Glomerular endothelial cell (primary cell): ENCODE measurements around the gene ADORA1. TPM values are rescaled to one million over a fixed set of nuclear protein-coding genes. Genes with fewer than 3 reads are reported as not detected.

Source experiments
- DNase-seq: peaks from one replicate; pipeline ENCODE4 v3.0.0-alpha.2; 2011; ENCODE audit warnings: low read depth, low spot score; ENCODE audit errors: extremely low read depth
- total RNA-seq: library from RNA; depleted of rRNA; stranded (reverse); fragments of >200 nt; gene quantifications from 2 replicates; pipeline ENCODE4 v1.2.3, GENCODE V29; 2015

The ADORA1 gene
- total RNA-seq, 1 donor from 2014 or later, result not detected

DNA sequence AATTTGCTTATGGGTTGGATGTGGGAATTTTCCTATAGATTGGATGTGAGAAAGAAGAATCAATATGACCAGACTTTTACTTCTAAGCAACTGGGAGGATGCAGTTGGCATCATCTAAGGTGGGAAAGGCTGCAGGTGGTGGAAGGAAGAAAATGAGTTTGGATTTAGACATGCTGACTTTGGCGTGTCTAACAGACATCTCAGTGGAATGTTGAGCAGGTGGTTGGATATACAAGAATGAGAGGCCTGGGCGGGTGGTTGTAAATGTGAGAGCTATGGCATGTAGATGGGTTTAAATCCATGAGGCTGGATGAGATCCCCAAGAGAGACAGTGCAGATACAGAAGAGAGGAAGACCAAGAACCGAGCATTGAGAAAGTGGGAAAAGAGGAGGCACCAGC, 10.5 kb downstream of the ADORA1 start:
- DNase-seq, result no peak

GRCh38 chr1:203139976-203140475, 12.5 kb downstream of the ADORA1 start:
- DNase-seq, result no peak

GRCh38 chr1:203140743-203141520, 13.4 kb downstream of the ADORA1 start:
- no peak for DNase-seq

GRCh38 chr1:203142124-203142523, 14.6 kb downstream of the ADORA1 start:
- DNase-seq, result no peak

GRCh38 chr1:203142684-203143408, 15.3 kb downstream of the ADORA1 start:
- no peak for DNase-seq

DNA sequence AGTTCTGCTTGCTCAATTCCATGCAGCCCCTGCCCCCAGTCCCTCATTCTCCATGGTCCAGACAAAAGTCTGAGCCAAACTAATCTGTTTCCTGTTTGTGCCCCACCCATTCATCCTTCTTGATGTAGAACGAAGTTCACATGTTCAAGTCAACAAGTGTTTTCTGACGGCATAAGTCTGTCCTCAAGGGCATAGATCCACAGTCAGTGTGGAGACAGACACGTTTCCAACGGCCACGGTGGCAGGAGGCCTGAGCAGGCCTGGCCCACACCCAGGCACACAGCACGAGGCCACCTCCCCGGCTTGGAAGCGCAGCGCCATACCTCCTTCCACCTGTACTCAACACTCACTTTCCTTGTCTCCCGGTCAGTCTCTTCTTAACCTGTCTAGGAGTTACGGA, 16.1 kb downstream of the ADORA1 start:
- no peak for DNase-seq

DNA sequence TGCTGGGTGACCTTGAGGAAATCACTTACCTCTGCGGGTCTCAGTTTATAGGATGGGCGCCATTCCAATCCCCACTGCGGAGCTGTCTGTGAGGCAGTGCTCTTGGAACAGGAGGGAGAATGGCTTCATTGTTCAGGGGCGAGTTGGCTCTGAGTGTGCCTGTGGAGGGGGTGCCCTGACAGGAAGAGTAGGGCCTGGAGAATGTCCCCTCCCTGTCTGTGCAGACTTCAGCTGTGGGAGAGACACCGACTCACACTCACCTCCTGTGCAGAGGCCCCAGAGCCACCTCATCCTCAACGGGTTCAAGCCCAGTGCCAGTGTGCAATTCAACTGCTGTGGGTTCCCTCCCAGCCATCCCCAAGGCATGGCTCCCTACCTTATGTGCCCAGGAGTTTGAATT, 17.1 kb downstream of the ADORA1 start:
- DNase-seq, result no peak

DNA sequence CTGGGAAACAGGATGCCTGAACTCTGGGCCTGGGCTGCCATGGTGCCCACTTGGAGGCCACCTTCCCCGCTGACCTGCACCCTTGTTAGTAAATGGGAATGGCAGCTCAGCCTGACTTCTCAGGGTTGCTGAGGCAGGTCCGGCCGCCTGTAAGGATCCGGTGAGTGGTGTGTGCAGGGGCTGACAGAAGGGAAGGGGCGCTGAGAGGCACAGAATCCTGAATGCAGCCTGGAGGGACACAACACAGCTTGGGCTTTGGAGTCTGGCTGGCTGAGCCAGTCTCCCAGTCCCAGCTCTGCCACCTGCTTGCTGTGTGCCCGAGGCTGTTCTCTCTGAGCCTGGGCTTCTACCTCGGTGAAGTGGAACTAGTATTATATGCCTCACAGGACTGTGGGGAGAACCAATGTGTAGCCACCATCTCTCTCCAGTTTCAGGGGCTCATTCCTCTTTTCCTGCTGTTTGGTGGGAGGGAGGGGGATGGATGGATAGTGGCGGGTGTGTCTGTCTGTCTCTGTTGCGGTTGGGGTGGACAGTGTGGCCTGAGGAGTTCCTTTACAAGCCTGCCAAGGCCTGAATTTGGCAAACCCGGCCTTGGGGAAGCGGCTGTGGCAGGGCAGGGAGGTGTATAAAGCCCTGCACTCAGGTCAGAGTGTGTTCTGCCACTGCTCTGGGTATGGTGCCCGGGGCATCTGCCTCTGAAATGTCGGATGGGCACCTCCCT, 18.0 kb downstream of the ADORA1 start:
- no peak for DNase-seq

- DNase-seq, result no peak
Measured at GRCh38 chr1:203146042-203146369, 18.5 kb downstream of the ADORA1 start.

- DNase-seq, result no peak
Measured at GRCh38 chr1:203146537-203146936, 19.0 kb downstream of the ADORA1 start.

- no peak for DNase-seq
Measured at GRCh38 chr1:203147376-203147775, 19.9 kb downstream of the ADORA1 start.

- DNase-seq, result no peak
Measured at GRCh38 chr1:203148127-203148526, 20.6 kb downstream of the ADORA1 start.

DNA sequence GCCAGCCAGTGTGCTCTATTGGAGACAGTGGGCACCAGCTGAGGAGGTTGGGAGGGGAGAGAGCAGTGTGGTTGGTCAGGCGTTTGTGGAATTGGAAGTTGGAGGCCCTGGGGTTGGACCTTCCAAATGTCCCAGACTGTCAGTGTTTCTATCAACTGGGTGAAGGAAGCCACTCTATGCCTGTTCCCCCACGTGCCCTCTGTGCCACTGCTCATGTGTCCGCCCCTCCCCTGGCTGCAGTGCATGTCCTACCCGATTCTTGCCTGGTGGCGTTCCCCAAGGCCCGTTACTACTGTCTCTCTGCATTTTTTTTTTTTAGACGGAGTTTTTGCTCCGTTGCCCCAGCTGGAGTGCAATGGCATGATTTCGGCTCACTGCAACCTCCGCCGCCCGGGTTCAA, 21.1 kb downstream of the ADORA1 start:
- DNase-seq, result no peak

DNA sequence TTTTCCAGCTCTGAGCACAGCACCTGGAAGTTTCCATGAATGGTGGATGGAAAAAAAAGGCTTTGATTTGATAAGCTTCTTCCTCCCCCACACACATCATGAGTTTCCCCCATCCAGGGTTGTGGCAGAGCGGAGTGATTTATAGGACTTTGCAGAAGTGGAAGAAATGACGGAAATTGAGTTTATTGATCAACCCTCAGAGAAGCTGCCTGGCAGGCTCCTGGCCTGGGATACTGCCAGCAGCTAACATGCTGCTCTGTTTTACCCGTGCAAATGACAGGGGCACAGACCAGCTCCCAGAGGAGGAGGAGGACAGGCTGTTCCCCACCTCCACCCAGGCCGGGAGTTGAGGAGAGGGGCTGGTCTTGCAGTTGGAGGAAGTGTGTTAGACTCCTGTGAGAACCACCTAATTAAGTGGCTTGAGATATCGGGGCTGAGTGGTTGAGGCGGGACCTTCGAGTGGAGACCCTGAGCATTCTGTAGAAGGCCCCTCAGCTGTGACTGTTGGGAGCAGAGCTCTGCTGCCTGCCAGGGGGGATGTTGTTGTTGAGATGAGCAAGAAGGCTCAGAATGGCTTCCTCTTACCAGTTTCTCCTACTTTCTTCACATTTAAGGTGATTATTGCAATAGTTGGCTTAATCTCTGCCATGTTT, 21.8 kb downstream of the ADORA1 start:
- no peak for DNase-seq

- no peak for DNase-seq
Measured at GRCh38 chr1:203150511-203151297, 23.2 kb downstream of the ADORA1 start.

- DNase-seq, result no peak
Measured at GRCh38 chr1:203151362-203152157, 24.0 kb downstream of the ADORA1 start.

- no peak for DNase-seq
Measured at GRCh38 chr1:203152158-203153034, 24.9 kb downstream of the ADORA1 start.
